ENCODE results near the gene TAF15.

GRCh38 chr17:35799942-35800341, 9.3 kb upstream of the TAF15 start:
- TF ChIP-seq CTCF (IDR thresholded peaks at IDR 0.05) (no peak), POLR2AphosphoS5 (IDR thresholded peaks at IDR 0.05) (no peak), POLR2A (IDR thresholded peaks at IDR 0.05) (no peak)
